ENCODE results near the gene ARHGDIG.

Gene ARHGDIG

DNA sequence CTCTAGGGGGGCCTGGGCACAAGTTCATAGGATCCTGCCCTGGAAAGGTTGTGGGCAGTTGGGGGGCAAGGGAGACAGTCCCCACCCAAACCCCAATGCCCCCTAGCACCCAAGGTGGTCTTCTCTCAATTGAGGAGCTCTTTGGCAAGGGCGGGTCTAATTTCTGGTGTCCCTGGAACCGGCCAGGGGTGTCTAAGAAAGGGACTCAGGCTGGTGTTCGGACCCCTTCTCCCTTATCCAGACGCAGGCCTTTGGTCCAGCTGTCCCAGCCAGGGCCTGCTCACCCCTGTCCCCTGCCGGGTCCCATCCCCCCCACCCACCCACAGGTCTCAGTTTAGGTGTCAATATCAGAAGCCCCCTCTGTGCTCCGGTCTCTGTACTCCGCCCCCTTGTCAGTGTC is 860 bp upstream of the ARHGDIG start:
- no peaks in the 10 kb centered on the region for H3K9me3 ChIP-seq (ENCODE audit: control insufficient read depth in 5 of 5, low read length in 5 of 5)
- peaks cover 0 to 34% (median 32%) of the 10 kb centered on the region in 5 donors for H3K4me1 ChIP-seq (ENCODE audit: control insufficient read depth in 5 of 5, insufficient read depth in 5 of 5, low read length in 5 of 5)
- no peak overlapping the region for H3K9ac ChIP-seq (ENCODE audit: low read length in 5 of 5)
- no peak overlapping the region for H3K27ac ChIP-seq (ENCODE audit: low read depth, low read length)
- H3K36me3 ChIP-seq (ENCODE audit: control insufficient read depth in 5 of 5, insufficient read depth in 5 of 5, low read length in 5 of 5): no peaks in the 10 kb centered on the region
- peaks cover 0 to 7% (median 3%) of the 10 kb centered on the region in 5 donors for H3K27me3 ChIP-seq (ENCODE audit: control insufficient read depth in 5 of 5, insufficient read depth in 4 of 5, low read length in 5 of 5)
- no peak overlapping the region for H3K4me3 ChIP-seq (ENCODE audit: low read depth in 1 of 5, low read length in 5 of 5)

DNA sequence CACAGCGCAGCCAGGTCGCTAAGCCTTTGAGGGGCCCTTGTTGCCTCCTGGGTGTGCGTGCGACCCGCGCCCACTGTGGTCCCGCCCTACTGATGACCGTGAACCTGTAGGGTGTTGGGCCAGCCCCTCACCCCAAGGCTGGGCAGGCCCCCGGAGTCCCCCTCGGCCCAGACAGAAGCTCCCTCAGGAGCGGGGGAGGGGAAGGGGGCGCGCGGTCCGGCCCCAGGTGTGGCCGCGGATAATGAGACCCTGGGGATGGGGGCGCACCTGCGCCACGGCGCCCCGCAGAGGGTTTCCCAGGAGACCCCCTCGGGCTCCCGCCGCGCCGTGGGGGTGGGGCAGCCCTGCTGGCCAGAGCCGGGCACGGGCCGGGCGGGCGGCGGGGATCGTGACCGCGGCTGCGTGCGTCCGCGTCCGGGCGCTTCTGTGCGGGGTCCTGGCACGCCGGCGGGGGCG is 358 bp upstream of the ARHGDIG start:
- Histone ChIP-seq H3K27me3 (ENCODE audit: control insufficient read depth in 5 of 5, insufficient read depth in 4 of 5, low read length in 5 of 5) (peaks cover 0 to 7% (median 3%) of the 10 kb centered on the region in 5 donors), H3K4me1 (ENCODE audit: control insufficient read depth in 5 of 5, insufficient read depth in 5 of 5, low read length in 5 of 5) (peaks cover 0 to 29% (median 27%) of the 10 kb centered on the region in 5 donors), H3K36me3 (ENCODE audit: control insufficient read depth in 5 of 5, insufficient read depth in 5 of 5, low read length in 5 of 5) (peaks cover 0 to 3% (median 0%) of the 10 kb centered on the region in 5 donors), H3K9ac (ENCODE audit: low read length in 5 of 5) (no peak overlapping the region), H3K27ac (ENCODE audit: low read depth, low read length) (no peak overlapping the region), H3K9me3 (ENCODE audit: control insufficient read depth in 5 of 5, low read length in 5 of 5) (no peaks in the 10 kb centered on the region), H3K4me3 (ENCODE audit: low read depth in 1 of 5, low read length in 5 of 5) (peak overlapping the region in 2 of 5 donors; percentile 33 to 40)

DNA sequence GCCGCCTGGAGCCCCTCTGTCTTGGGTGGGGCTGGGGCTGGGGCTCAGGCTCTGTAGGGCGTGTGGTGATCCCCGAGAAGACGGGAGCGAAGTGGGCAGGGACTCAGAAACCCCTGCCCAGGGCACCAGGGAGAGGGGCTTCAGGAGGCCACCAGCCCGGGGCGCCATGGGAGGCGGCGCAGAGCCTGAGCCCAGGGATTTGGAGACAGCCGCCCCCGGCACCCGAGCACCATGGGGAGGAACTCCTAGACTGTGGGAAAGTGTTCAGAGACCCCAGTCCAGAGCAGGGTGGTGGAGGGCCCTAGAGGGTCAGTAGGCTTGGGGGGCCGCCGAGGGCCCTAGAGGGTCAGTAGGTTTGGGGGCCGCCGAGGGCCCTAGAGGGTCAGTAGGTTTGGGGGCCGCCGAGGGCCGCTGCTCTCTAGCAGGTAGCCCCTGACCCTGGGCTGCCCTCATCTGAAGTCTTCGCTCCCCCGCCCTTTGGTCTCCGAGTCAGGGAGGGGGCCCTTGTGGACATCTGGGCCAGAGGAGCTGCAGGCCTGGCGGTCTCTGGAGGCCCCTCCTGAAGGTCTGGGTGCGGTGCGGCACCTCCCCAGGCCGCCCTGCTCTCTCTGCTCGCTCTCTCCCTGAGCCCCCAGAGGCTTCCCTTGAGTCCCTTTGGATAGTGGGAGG is 734 bp downstream of the ARHGDIG start:
- peak overlapping the region in 2 of 5 donors; percentile 1 to 54 for H3K4me3 ChIP-seq (ENCODE audit: low read depth in 1 of 5, low read length in 5 of 5)
- H3K36me3 ChIP-seq (ENCODE audit: control insufficient read depth in 5 of 5, insufficient read depth in 5 of 5, low read length in 5 of 5): peaks cover 0 to 6% (median 0%) of the 10 kb centered on the region in 5 donors
- H3K27ac ChIP-seq (ENCODE audit: low read depth, low read length): no peak overlapping the region
- peaks cover 0 to 23% (median 21%) of the 10 kb centered on the region in 5 donors for H3K4me1 ChIP-seq (ENCODE audit: control insufficient read depth in 5 of 5, insufficient read depth in 5 of 5, low read length in 5 of 5)
- H3K27me3 ChIP-seq (ENCODE audit: control insufficient read depth in 5 of 5, insufficient read depth in 4 of 5, low read length in 5 of 5): peaks cover 0 to 5% (median 2%) of the 10 kb centered on the region in 5 donors
- no peaks in the 10 kb centered on the region for H3K9me3 ChIP-seq (ENCODE audit: control insufficient read depth in 5 of 5, low read length in 5 of 5)
- no peak overlapping the region for H3K9ac ChIP-seq (ENCODE audit: low read length in 5 of 5)

DNA sequence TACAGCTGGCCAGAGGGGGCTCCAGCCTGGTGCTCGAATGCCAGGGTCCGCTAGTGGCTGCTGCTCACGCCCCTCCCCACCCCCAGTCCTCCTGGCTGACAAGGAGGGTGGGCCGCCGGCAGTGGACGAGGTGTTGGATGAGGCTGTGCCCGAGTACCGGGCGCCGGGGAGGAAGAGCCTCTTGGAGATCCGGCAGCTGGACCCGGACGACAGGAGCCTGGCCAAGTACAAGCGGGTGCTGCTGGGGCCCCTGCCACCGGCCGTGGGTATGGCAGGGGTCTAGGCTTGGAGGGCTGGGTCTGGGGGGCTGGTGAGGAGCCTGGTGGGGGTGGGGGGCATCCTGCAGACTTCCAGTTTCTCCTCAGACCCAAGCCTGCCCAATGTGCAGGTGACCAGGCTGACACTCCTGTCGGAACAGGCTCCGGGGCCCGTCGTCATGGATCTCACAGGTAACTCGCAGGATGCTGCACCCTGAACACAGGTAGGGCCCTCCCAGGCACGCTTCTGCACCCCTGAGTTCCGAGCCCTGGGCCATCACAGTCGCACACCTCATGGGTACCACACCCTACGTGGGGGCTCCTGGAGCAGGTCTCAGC is 1.4 kb downstream of the ARHGDIG start:
- H3K4me3 ChIP-seq (ENCODE audit: low read depth in 1 of 5, low read length in 5 of 5): peak overlapping the region in 1 of 5 donors; percentile 1
- peaks cover 0 to 5% (median 2%) of the 10 kb centered on the region in 5 donors for H3K27me3 ChIP-seq (ENCODE audit: control insufficient read depth in 5 of 5, insufficient read depth in 4 of 5, low read length in 5 of 5)
- no peak overlapping the region for H3K9ac ChIP-seq (ENCODE audit: low read length in 5 of 5)
- H3K4me1 ChIP-seq (ENCODE audit: control insufficient read depth in 5 of 5, insufficient read depth in 5 of 5, low read length in 5 of 5): peaks cover 0 to 16% (median 15%) of the 10 kb centered on the region in 5 donors
- no peak overlapping the region for H3K27ac ChIP-seq (ENCODE audit: low read depth, low read length)
- no peaks in the 10 kb centered on the region for H3K9me3 ChIP-seq (ENCODE audit: control insufficient read depth in 5 of 5, low read length in 5 of 5)
- H3K36me3 ChIP-seq (ENCODE audit: control insufficient read depth in 5 of 5, insufficient read depth in 5 of 5, low read length in 5 of 5): peaks cover 0 to 12% (median 4%) of the 10 kb centered on the region in 5 donors

DNA sequence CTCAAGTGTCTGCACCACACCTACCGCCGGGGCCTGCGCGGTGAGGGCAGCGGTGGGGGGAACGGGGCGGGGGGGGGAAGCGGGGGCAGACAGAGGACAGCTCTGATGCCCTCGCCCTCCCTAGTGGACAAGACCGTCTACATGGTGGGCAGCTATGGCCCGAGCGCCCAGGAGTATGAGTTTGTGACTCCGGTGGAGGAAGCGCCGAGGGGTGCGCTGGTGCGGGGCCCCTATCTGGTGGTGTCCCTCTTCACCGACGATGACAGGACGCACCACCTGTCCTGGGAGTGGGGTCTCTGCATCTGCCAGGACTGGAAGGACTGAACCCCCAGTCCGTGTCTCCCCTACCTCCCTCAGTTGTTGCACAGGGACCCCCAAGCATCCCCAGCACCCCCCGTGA is 2.1 kb downstream of the ARHGDIG start:
- peaks cover 0 to 16% (median 15%) of the 10 kb centered on the region in 5 donors for H3K4me1 ChIP-seq (ENCODE audit: control insufficient read depth in 5 of 5, insufficient read depth in 5 of 5, low read length in 5 of 5)
- no peaks in the 10 kb centered on the region for H3K9me3 ChIP-seq (ENCODE audit: control insufficient read depth in 5 of 5, low read length in 5 of 5)
- H3K9ac ChIP-seq (ENCODE audit: low read length in 5 of 5): no peak overlapping the region
- H3K27me3 ChIP-seq (ENCODE audit: control insufficient read depth in 5 of 5, insufficient read depth in 4 of 5, low read length in 5 of 5): peaks cover 0 to 5% (median 2%) of the 10 kb centered on the region in 5 donors
- H3K36me3 ChIP-seq (ENCODE audit: control insufficient read depth in 5 of 5, insufficient read depth in 5 of 5, low read length in 5 of 5): peaks cover 0 to 19% (median 5%) of the 10 kb centered on the region in 5 donors
- no peak overlapping the region for H3K27ac ChIP-seq (ENCODE audit: low read depth, low read length)
- no peak overlapping the region for H3K4me3 ChIP-seq (ENCODE audit: low read depth in 1 of 5, low read length in 5 of 5)

DNA sequence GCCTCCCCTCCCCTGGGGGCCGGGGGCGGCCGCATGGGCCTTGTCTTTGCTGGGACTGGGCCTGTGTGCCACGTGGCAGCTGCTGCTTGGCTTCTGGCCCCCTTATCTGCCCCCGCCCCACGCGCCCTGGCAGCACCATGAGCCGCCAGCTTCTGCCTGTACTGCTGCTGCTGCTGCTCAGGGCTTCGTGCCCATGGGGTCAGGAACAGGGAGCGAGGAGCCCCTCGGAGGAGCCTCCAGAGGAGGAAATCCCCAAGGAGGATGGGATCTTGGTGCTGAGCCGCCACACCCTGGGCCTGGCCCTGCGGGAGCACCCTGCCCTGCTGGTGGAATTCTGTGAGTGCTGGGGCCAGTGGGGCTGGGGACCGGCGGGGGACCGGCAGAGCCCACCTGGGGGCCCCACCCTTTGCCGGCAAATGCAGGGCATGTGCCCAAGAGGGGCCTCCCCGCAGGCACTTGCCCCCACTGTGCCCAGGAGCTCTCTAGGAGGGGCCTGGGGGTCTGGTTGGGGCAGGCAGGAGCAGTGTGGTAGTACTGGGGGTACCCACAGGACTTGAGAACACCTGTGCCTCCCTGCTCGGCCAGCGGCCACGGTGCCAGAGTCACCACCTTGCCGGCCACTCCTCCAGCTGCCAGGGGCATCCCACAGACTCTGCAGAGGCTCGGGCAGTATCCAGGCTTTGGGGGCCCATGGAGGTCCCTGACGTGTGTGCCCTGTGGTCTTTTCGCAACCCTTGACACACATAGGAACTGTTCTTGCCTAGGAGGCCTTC is 2.8 kb downstream of the ARHGDIG start, which contains the start of gene PDIA2:
Gene PDIA2, plus strand, starts transcription at position 132 of the 773 bp plus-strand sequence. Its CDS starts 6 bp downstream, at position 138.
- no peak within 1 kb of the TSS for H3K9ac ChIP-seq (ENCODE audit: low read length in 5 of 5)

DNA sequence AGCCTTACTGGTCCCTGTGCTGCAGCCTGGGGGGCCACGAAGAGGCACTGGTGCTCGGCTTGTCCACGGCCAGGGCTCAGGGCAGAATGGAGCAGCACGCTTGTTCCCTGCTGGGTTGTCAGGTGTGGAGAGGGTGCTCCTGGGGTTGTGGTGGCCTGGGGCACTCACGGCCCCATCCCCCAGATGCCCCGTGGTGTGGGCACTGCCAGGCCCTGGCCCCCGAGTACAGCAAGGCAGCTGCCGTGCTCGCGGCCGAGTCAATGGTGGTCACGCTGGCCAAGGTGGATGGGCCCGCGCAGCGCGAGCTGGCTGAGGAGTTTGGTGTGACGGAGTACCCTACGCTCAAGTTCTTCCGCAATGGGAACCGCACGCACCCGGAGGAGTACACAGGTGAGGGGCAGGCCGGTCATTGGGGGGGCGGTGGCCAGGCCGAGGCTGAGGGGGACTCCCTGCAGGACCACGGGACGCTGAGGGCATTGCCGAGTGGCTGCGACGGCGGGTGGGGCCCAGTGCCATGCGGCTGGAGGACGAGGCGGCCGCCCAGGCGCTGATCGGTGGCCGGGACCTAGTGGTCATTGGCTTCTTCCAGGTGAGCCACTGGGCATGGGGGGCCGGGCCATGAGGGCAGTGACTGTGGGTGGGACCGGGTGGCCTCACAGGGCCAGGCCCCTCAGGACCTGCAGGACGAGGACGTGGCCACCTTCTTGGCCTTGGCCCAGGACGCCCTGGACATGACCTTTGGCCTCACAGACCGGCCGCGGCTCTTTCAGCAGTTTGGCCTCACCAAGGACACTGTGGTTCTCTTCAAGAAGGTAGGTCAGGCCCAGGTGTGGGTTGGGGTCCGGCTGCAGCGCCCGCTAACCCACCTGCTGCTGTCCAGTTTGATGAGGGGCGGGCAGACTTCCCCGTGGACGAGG is 4.1 kb downstream of the ARHGDIG start:
- Histone ChIP-seq H3K4me1 (ENCODE audit: control insufficient read depth in 5 of 5, insufficient read depth in 5 of 5, low read length in 5 of 5) (peaks cover 0 to 16% (median 15%) of the 10 kb centered on the region in 5 donors), H3K27me3 (ENCODE audit: control insufficient read depth in 5 of 5, insufficient read depth in 4 of 5, low read length in 5 of 5) (peaks cover 0 to 5% (median 2%) of the 10 kb centered on the region in 5 donors), H3K36me3 (ENCODE audit: control insufficient read depth in 5 of 5, insufficient read depth in 5 of 5, low read length in 5 of 5) (peaks cover 0 to 39% (median 23%) of the 10 kb centered on the region in 5 donors), H3K4me3 (ENCODE audit: low read depth in 1 of 5, low read length in 5 of 5) (no peak overlapping the region), H3K27ac (ENCODE audit: low read depth, low read length) (no peak overlapping the region), H3K9me3 (ENCODE audit: control insufficient read depth in 5 of 5, low read length in 5 of 5) (no peaks in the 10 kb centered on the region), H3K9ac (ENCODE audit: low read length in 5 of 5) (no peak overlapping the region)

More for the DNA sequence above, 2.8 kb downstream of the ARHGDIG start, which contains the start of gene PDIA2:
- no peaks in the 10 kb centered on the region for H3K9me3 ChIP-seq (ENCODE audit: control insufficient read depth in 5 of 5, low read length in 5 of 5)
- no peak within 1 kb of the TSS for H3K27ac ChIP-seq (ENCODE audit: low read depth, low read length)
- H3K4me3 ChIP-seq (ENCODE audit: low read depth in 1 of 5, low read length in 5 of 5): no peak within 1 kb of the TSS
- H3K36me3 ChIP-seq (ENCODE audit: control insufficient read depth in 5 of 5, insufficient read depth in 5 of 5, low read length in 5 of 5): peaks cover 0 to 26% (median 13%) of the 10 kb centered on the region in 5 donors
- H3K27me3 ChIP-seq (ENCODE audit: control insufficient read depth in 5 of 5, insufficient read depth in 4 of 5, low read length in 5 of 5): peaks cover 0 to 5% (median 2%) of the 10 kb centered on the region in 5 donors
- peaks cover 0 to 16% (median 15%) of the 10 kb centered on the region in 5 donors for H3K4me1 ChIP-seq (ENCODE audit: control insufficient read depth in 5 of 5, insufficient read depth in 5 of 5, low read length in 5 of 5)

DNA sequence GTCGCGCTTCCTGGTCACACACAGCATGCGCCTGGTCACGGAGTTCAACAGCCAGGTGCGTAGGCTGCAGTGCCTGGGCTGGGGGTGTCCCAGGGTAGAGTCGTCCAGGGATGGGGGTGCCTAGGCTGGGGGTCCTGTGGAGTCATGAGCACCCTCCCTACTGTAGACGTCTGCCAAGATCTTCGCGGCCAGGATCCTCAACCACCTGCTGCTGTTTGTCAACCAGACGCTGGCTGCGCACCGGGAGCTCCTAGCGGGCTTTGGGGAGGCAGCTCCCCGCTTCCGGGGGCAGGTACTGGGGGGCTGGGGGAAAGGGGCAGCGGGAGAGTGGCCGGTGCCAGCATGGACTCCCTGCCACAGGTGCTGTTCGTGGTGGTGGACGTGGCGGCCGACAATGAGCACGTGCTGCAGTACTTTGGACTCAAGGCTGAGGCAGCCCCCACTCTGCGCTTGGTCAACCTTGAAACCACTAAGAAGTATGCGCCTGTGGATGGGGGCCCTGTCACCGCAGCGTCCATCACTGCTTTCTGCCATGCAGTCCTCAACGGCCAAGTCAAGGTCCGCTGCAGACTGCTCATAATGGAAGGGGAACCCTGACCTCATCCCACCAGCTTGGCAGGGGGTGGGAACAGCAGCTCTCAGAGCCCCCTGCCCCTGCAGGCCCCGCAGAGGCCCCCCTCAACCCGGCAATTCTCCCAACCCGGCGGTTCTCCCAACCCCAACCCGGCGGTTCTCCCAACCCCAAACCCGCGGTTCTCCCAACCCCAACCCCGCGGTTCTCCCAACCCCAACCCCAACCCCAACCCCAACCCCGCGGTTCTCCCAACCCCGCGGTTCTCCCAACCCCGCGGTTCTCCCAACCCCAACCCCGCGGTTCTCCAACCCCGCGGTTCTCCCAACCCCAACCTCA is 5.0 kb downstream of the ARHGDIG start:
- Histone ChIP-seq H3K36me3 (ENCODE audit: control insufficient read depth in 5 of 5, insufficient read depth in 5 of 5, low read length in 5 of 5) (peaks cover 0 to 48% (median 32%) of the 10 kb centered on the region in 5 donors), H3K4me3 (ENCODE audit: low read depth in 1 of 5, low read length in 5 of 5) (no peak overlapping the region), H3K27ac (ENCODE audit: low read depth, low read length) (no peak overlapping the region), H3K9me3 (ENCODE audit: control insufficient read depth in 5 of 5, low read length in 5 of 5) (no peaks in the 10 kb centered on the region), H3K4me1 (ENCODE audit: control insufficient read depth in 5 of 5, insufficient read depth in 5 of 5, low read length in 5 of 5) (peaks cover 0 to 12% (median 12%) of the 10 kb centered on the region in 5 donors), H3K27me3 (ENCODE audit: control insufficient read depth in 5 of 5, insufficient read depth in 4 of 5, low read length in 5 of 5) (peaks cover 0 to 5% (median 2%) of the 10 kb centered on the region in 5 donors), H3K9ac (ENCODE audit: low read length in 5 of 5) (no peak overlapping the region)

Data from subcutaneous abdominal adipose tissue (tissue), 5 donors.